CD4-positive, alpha-beta T cell treated with Interleukin-12 subunit alpha and Interleukin-12 subunit beta, for 1 hour (primary cell): ENCODE data around the gene ADAMTSL3.
"Not testable (repeated sequence)": the region's sequence is repeated elsewhere in the genome, so short reads cannot be mapped to it uniquely, and the experiment has no call there.

Experiments
- DNase-seq: peaks from one replicate; pipeline ENCODE4 v3.0.0-alpha.2; 2020

ADAMTSL3 gene

GRCh38 chr15:83702314-83702713, 48.4 kb downstream of the ADAMTSL3 start:
- not testable (repeated sequence) for DNase-seq

- DNase-seq, result no peak
Measured at GRCh38 chr15:83708328-83708727, 54.4 kb downstream of the ADAMTSL3 start.

- DNase-seq, result no peak
Measured at GRCh38 chr15:83709241-83709640, 55.3 kb downstream of the ADAMTSL3 start.

- no peak for DNase-seq
Measured at GRCh38 chr15:83709811-83710210, 55.9 kb downstream of the ADAMTSL3 start.

GRCh38 chr15:83710452-83710851, 56.5 kb downstream of the ADAMTSL3 start:
- DNase-seq, result no peak

GRCh38 chr15:83711236-83711635, 57.3 kb downstream of the ADAMTSL3 start:
- DNase-seq, result no peak

GRCh38 chr15:83713242-83713641, 59.3 kb downstream of the ADAMTSL3 start:
- DNase-seq, result no peak

- DNase-seq, result no peak
Measured at GRCh38 chr15:83714939-83715628, 61.2 kb downstream of the ADAMTSL3 start.

GRCh38 chr15:83716605-83717004, 62.7 kb downstream of the ADAMTSL3 start:
- no peak for DNase-seq

- DNase-seq, result no peak
Measured at GRCh38 chr15:83717010-83717409, 63.1 kb downstream of the ADAMTSL3 start.

GRCh38 chr15:83720468-83720867, 66.5 kb downstream of the ADAMTSL3 start:
- DNase-seq, result no peak

- DNase-seq, result no peak
Measured at GRCh38 chr15:83721031-83721430, 67.1 kb downstream of the ADAMTSL3 start.

- no peak for DNase-seq
Measured at GRCh38 chr15:83721981-83722380, 68.1 kb downstream of the ADAMTSL3 start.

GRCh38 chr15:83723216-83723615, 69.3 kb downstream of the ADAMTSL3 start:
- no peak for DNase-seq

- DNase-seq, result no peak
Measured at GRCh38 chr15:83732196-83732595, 78.3 kb downstream of the ADAMTSL3 start.

- DNase-seq, result no peak
Measured at GRCh38 chr15:83732770-83733169, 78.8 kb downstream of the ADAMTSL3 start.

- DNase-seq, result no peak
Measured at GRCh38 chr15:83733206-83733605, 79.3 kb downstream of the ADAMTSL3 start.

- no peak for DNase-seq
Measured at GRCh38 chr15:83733691-83734090, 79.8 kb downstream of the ADAMTSL3 start.

GRCh38 chr15:83734487-83734886, 80.6 kb downstream of the ADAMTSL3 start:
- DNase-seq, result no peak

- no peak for DNase-seq
Measured at GRCh38 chr15:83739629-83740028, 85.7 kb downstream of the ADAMTSL3 start.

- no peak for DNase-seq
Measured at GRCh38 chr15:83745771-83746170, 91.8 kb downstream of the ADAMTSL3 start.

GRCh38 chr15:83746231-83746630, 92.3 kb downstream of the ADAMTSL3 start:
- DNase-seq, result no peak

GRCh38 chr15:83747050-83747717, 93.3 kb downstream of the ADAMTSL3 start:
- DNase-seq, result no peak

- DNase-seq, result no peak
Measured at GRCh38 chr15:83747718-83748110, 93.8 kb downstream of the ADAMTSL3 start.
